ENCODE results near the gene TTLL9.

The TTLL9 gene

GRCh38 chr20:31872406-31872805 is 2.0 kb downstream of the TTLL9 start:
- FAIRE-seq (no peak), DNase-seq (ENCODE audit: insufficient read length, low spot score) (no peak)

- FAIRE-seq, result no peak
These were observed 5.2 kb downstream of the TTLL9 start for GRCh38 chr20:31875671-31876070.

GRCh38 chr20:31877684-31878083 is 7.2 kb downstream of the TTLL9 start:
- DNase-seq (ENCODE audit: insufficient read length, low spot score), result no peak

More at GRCh38 chr20:31875671-31876070, 5.2 kb downstream of the TTLL9 start:
- DNase-seq (ENCODE audit: insufficient read length, low spot score), result no peak

GRCh38 chr20:31879143-31879987 is 8.9 kb downstream of the TTLL9 start:
- peak; percentile 79 for FAIRE-seq
- peak; percentile 78 for DNase-seq (ENCODE audit: insufficient read length, low spot score)

More at GRCh38 chr20:31877684-31878083, 7.2 kb downstream of the TTLL9 start:
- no peak for FAIRE-seq

- no peak for DNase-seq (ENCODE audit: insufficient read length, low spot score)
- no peak for FAIRE-seq
These were observed 11.5 kb downstream of the TTLL9 start for GRCh38 chr20:31881945-31882344.

GRCh38 chr20:31883829-31884228 is 13.4 kb downstream of the TTLL9 start:
- no peak for FAIRE-seq
- DNase-seq (ENCODE audit: insufficient read length, low spot score), result no peak

GRCh38 chr20:31890646-31891045 is 20.2 kb downstream of the TTLL9 start:
- DNase-seq (ENCODE audit: insufficient read length, low spot score) (no peak), FAIRE-seq (no peak)

- FAIRE-seq (peak; percentile 93), DNase-seq (ENCODE audit: insufficient read length, low spot score) (peak; percentile 67)
These were observed 24.7 kb downstream of the TTLL9 start for GRCh38 chr20:31894980-31895675.

GRCh38 chr20:31896049-31896448 is 25.6 kb downstream of the TTLL9 start:
- DNase-seq (ENCODE audit: insufficient read length, low spot score) (no peak), FAIRE-seq (no peak)

GRCh38 chr20:31897541-31897940 is 27.1 kb downstream of the TTLL9 start:
- no peak for FAIRE-seq
- no peak for DNase-seq (ENCODE audit: insufficient read length, low spot score)

- DNase-seq (ENCODE audit: insufficient read length, low spot score), result no peak
- no peak for FAIRE-seq
These were observed 31.2 kb downstream of the TTLL9 start for GRCh38 chr20:31901615-31902014.

GRCh38 chr20:31903627-31904386 is 33.4 kb downstream of the TTLL9 start:
- FAIRE-seq, result no peak
- no peak for DNase-seq (ENCODE audit: insufficient read length, low spot score)

GRCh38 chr20:31906001-31906400 is 35.6 kb downstream of the TTLL9 start:
- DNase-seq (ENCODE audit: insufficient read length, low spot score), result no peak
- no peak for FAIRE-seq

GRCh38 chr20:31907046-31907445 is 36.6 kb downstream of the TTLL9 start:
- no peak for FAIRE-seq

GRCh38 chr20:31908016-31908415 is 37.6 kb downstream of the TTLL9 start:
- DNase-seq (ENCODE audit: insufficient read length, low spot score), result no peak
- no peak for FAIRE-seq

More at GRCh38 chr20:31907046-31907445, 36.6 kb downstream of the TTLL9 start:
- no peak for DNase-seq (ENCODE audit: insufficient read length, low spot score)

- DNase-seq (ENCODE audit: insufficient read length, low spot score) (no peak), FAIRE-seq (no peak)
These were observed 38.0 kb downstream of the TTLL9 start for GRCh38 chr20:31908424-31908823.

- FAIRE-seq (no peak), DNase-seq (ENCODE audit: insufficient read length, low spot score) (no peak)
These were observed 39.0 kb downstream of the TTLL9 start for GRCh38 chr20:31909253-31910070.

- FAIRE-seq (no peak), DNase-seq (ENCODE audit: insufficient read length, low spot score) (no peak)
These were observed 39.8 kb downstream of the TTLL9 start for GRCh38 chr20:31910071-31910803.

- DNase-seq (ENCODE audit: insufficient read length, low spot score), result no peak
- no peak for FAIRE-seq
These were observed 43.2 kb downstream of the TTLL9 start for GRCh38 chr20:31913431-31914157.
